Neural progenitor cell (in vitro differentiated cells): Measurements from ENCODE around the gene ANKRD60.

Experiments used
- CTCF ChIP-seq: fragments of 200-600 bp; sonication (generic); IDR thresholded peaks from 2 replicates; pipeline ENCODE4 v1.5.1; 2017; ENCODE audit warnings: antibody characterized with exemption, mild to moderate bottlenecking
- EZH2 ChIP-seq: fragments of 200-600 bp; sonication (generic); IDR thresholded peaks from 2 replicates; pipeline ENCODE4 v1.6.1; 2017; ENCODE audit warnings: antibody characterized with exemption, mild to moderate bottlenecking, moderate library complexity

GRCh38 chr20:58229198-58229798, 845 bp upstream of the ANKRD60 start:
- peak; percentile 75 for TF ChIP-seq EZH2
- no peak for TF ChIP-seq CTCF
